ENCODE results near the gene SHMT2.

The SHMT2 gene

DNA sequence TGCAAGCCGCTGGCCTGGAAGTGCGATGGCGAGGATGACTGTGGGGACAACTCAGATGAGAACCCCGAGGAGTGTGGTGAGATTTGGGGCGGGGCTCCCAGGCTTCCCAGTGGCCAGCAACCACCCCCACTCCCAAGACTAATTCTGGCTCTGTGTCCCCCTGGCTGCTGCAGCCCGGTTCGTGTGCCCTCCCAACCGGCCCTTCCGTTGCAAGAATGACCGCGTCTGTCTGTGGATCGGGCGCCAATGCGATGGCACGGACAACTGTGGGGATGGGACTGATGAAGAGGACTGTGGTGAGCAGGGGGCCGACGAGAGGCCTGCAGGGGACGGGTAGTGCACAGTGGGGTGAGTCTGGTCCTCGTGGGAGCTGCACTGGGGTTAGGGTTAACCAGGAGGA is 25.1 kb upstream of the SHMT2 start:
- Histone ChIP-seq H3K27me3 (ENCODE audit: control insufficient read depth, insufficient read depth, low read length) (no peaks in the 10 kb centered on the region), H3K4me2 (ENCODE audit: low read length) (no peak overlapping the region), H3K9me3 (ENCODE audit: control insufficient read depth, low read length) (no peaks in the 10 kb centered on the region), H2AFZ (no peak overlapping the region), H3K9ac (no peak overlapping the region), H3K4me1 (no peaks in the 10 kb centered on the region), H3K27ac (no peak overlapping the region), H3K4me3 (ENCODE audit: low read depth, low read length) (no peak overlapping the region), H3K79me2 (no peaks in the 10 kb centered on the region), H3K36me3 (ENCODE audit: control insufficient read depth, insufficient read depth, low read length) (no peaks in the 10 kb centered on the region)
- TF ChIP-seq, protein P1, sequence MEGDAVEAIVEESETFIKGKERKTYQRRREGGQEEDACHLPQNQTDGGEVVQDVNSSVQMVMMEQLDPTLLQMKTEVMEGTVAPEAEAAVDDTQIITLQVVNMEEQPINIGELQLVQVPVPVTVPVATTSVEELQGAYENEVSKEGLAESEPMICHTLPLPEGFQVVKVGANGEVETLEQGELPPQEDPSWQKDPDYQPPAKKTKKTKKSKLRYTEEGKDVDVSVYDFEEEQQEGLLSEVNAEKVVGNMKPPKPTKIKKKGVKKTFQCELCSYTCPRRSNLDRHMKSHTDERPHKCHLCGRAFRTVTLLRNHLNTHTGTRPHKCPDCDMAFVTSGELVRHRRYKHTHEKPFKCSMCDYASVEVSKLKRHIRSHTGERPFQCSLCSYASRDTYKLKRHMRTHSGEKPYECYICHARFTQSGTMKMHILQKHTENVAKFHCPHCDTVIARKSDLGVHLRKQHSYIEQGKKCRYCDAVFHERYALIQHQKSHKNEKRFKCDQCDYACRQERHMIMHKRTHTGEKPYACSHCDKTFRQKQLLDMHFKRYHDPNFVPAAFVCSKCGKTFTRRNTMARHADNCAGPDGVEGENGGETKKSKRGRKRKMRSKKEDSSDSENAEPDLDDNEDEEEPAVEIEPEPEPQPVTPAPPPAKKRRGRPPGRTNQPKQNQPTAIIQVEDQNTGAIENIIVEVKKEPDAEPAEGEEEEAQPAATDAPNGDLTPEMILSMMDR (IDR thresholded peaks at IDR 0.05), result no peak

DNA sequence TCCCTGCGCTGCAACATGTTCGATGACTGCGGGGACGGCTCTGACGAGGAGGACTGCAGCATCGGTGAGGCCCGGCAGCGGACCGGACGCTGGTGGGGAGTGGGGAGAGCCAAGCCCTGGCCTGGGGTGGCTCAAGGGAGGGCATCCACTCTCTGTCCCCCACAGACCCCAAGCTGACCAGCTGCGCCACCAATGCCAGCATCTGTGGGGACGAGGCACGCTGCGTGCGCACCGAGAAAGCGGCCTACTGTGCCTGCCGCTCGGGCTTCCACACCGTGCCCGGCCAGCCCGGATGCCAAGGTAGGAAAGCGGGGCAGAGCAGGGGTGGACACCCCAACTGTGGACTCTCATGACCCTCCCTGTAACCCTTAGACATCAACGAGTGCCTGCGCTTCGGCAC is 24.3 kb upstream of the SHMT2 start:
- Histone ChIP-seq H3K27me3 (ENCODE audit: control insufficient read depth, insufficient read depth, low read length) (no peaks in the 10 kb centered on the region), H3K4me3 (ENCODE audit: low read depth, low read length) (no peak overlapping the region), H3K9me3 (ENCODE audit: control insufficient read depth, low read length) (no peaks in the 10 kb centered on the region), H3K36me3 (ENCODE audit: control insufficient read depth, insufficient read depth, low read length) (no peaks in the 10 kb centered on the region), H3K27ac (no peak overlapping the region), H3K79me2 (no peaks in the 10 kb centered on the region), H3K9ac (no peak overlapping the region), H3K4me2 (ENCODE audit: low read length) (no peak overlapping the region), H2AFZ (no peak overlapping the region), H3K4me1 (no peaks in the 10 kb centered on the region)
- TF ChIP-seq, protein P1 (IDR thresholded peaks at IDR 0.05), result no peak

DNA sequence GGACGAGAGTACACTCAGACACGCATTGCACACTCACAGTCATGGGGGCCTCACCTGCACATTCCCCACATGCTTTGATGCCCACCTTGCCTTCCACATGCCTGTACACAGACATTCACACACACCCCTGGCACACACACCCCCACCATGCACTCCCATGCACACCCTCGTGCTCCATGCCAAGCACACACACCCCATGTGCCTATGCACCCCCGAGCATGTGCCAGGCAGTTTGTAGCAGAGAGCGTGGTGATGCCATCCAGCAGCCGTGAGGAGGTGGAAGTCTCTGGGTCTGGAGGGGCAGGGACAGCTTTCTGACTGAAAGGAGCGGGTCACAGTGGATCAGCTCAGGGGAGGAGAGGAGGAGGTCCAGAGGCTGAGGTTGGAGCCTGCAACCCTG is 23.6 kb upstream of the SHMT2 start:
- no peak overlapping the region for H2AFZ ChIP-seq
- no peaks in the 10 kb centered on the region for H3K9me3 ChIP-seq (ENCODE audit: control insufficient read depth, low read length)
- no peak overlapping the region for H3K27ac ChIP-seq
- no peaks in the 10 kb centered on the region for H3K36me3 ChIP-seq (ENCODE audit: control insufficient read depth, insufficient read depth, low read length)
- H3K4me1 ChIP-seq, result no peaks in the 10 kb centered on the region
- no peak overlapping the region for H3K4me2 ChIP-seq (ENCODE audit: low read length)
- no peak overlapping the region for H3K9ac ChIP-seq
- no peak overlapping the region for H3K4me3 ChIP-seq (ENCODE audit: low read depth, low read length)
- TF ChIP-seq, protein P1 (IDR thresholded peaks at IDR 0.05), result no peak
- H3K27me3 ChIP-seq (ENCODE audit: control insufficient read depth, insufficient read depth, low read length), result no peaks in the 10 kb centered on the region
- no peaks in the 10 kb centered on the region for H3K79me2 ChIP-seq

DNA sequence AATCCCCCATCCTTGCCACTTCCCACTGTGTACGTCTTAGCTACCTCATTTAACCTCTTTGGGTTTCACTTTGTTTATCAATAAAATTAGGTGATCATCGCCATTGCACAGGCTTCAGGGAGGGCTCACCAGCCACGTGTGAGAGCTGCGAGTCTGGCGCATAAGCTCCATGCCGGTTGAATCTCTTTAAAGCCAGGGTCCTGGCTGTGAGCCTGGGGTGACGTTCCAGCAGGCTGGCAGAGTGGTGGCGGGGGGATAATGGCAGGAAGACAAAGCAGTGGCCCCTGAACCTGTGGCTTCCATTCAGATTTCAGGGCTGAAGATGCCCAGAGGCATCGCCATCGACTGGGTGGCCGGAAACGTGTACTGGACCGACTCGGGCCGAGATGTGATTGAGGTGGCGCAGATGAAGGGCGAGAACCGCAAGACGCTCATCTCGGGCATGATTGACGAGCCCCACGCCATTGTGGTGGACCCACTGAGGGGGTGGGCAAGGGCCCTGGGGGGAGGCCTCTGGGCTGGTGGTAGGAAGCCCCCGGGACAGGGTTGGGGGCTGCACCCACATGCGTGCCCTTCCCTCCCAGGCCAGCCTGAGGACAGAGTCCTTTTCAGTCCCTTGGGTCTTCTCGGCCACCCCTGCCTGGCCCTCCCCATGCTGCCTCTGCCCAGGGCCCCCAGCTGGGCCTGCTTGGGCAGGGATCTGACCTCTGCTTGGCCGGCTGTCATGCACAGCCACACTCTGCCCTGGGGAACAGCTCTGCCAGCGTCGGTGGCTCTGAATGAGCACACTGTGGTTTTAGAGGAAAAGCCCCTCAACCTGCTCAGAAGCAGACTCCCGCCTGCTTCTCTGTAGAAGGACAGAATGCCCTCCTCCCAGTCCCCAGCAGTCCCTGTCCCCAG is 21.5 kb upstream of the SHMT2 start:
- no peak overlapping the region for H3K4me3 ChIP-seq (ENCODE audit: low read depth, low read length)
- no peak overlapping the region for H3K4me2 ChIP-seq (ENCODE audit: low read length)
- H3K27ac ChIP-seq, result no peak overlapping the region
- no peaks in the 10 kb centered on the region for H3K27me3 ChIP-seq (ENCODE audit: control insufficient read depth, insufficient read depth, low read length)
- no peaks in the 10 kb centered on the region for H3K79me2 ChIP-seq
- H3K36me3 ChIP-seq (ENCODE audit: control insufficient read depth, insufficient read depth, low read length), result no peaks in the 10 kb centered on the region
- TF ChIP-seq, protein P1 (IDR thresholded peaks at IDR 0.05), result no peak
- no peak overlapping the region for H2AFZ ChIP-seq
- no peaks in the 10 kb centered on the region for H3K9me3 ChIP-seq (ENCODE audit: control insufficient read depth, low read length)
- H3K9ac ChIP-seq, result no peak overlapping the region
- H3K4me1 ChIP-seq, result no peaks in the 10 kb centered on the region

Data from parathyroid adenoma (tissue), 2 donors.